HG03175 (cell line): ENCODE results near the gene CPT1A.
A peak's percentile ranks its signal among the peaks of the same experiment; 100 is the strongest.

Source experiments
- ATAC-seq: cut with Tn5 transposase; IDR thresholded peaks from one replicate; pipeline ENCODE4 v1.9.1; 2021; ENCODE audit warnings: mild to moderate bottlenecking, moderate library complexity; ENCODE audit not compliant: unreplicated experiment

The CPT1A gene

GRCh38 chr11:68854273-68854958, 12.7 kb upstream of the CPT1A start:
- ATAC-seq, result no peak

- ATAC-seq, result no peak
Measured at GRCh38 chr11:68852628-68853027, 10.9 kb upstream of the CPT1A start.

GRCh38 chr11:68848429-68848828, 6.7 kb upstream of the CPT1A start:
- no peak for ATAC-seq

- no peak for ATAC-seq
Measured at GRCh38 chr11:68847395-68847794, 5.7 kb upstream of the CPT1A start.

- ATAC-seq, result no peak
Measured at GRCh38 chr11:68845351-68846002, 3.8 kb upstream of the CPT1A start.

GRCh38 chr11:68844801-68845200, 3.1 kb upstream of the CPT1A start:
- ATAC-seq, result no peak

GRCh38 chr11:68844376-68844775, 2.7 kb upstream of the CPT1A start:
- ATAC-seq, result no peak

GRCh38 chr11:68843703-68844312, 2.1 kb upstream of the CPT1A start:
- ATAC-seq, result peak; percentile 47

- no peak for ATAC-seq
Measured at GRCh38 chr11:68843052-68843561, 1.4 kb upstream of the CPT1A start.

GRCh38 chr11:68842427-68843051, 823 bp upstream of the CPT1A start:
- no peak for ATAC-seq

GRCh38 chr11:68840661-68841653, 759 bp downstream of the CPT1A start:
- ATAC-seq, result no peak

- no peak for ATAC-seq
Measured at GRCh38 chr11:68839911-68840641, 1.6 kb downstream of the CPT1A start.

- ATAC-seq, result peak; percentile 51
Measured at GRCh38 chr11:68839054-68839865, 2.5 kb downstream of the CPT1A start.

- ATAC-seq, result no peak
Measured at GRCh38 chr11:68838572-68838964, 3.1 kb downstream of the CPT1A start.

- no peak for ATAC-seq
Measured at GRCh38 chr11:68837583-68838571, 3.8 kb downstream of the CPT1A start.

- ATAC-seq, result no peak
Measured at GRCh38 chr11:68835749-68836148, 6.0 kb downstream of the CPT1A start.

- no peak for ATAC-seq
Measured at GRCh38 chr11:68835328-68835727, 6.4 kb downstream of the CPT1A start.
